Suprapubic skin (tissue), 4 donors: Measurements from ENCODE around the gene KCNH8.

Experiments used
- CTCF ChIP-seq, 2 donors: fragments of 200-600 bp in 1 of 2; fragments of 450-650 bp in 1 of 2; sonication (generic) in 1 of 2; IDR thresholded peaks; one replicate each; pipeline ENCODE4 v1.5.1; 2016 to 2019; ENCODE audit warnings: antibody characterized with exemption in 2 of 2, mild to moderate bottlenecking in 1 of 2, moderate library complexity in 1 of 2
- EP300 ChIP-seq: sonication (generic); formaldehyde crosslinking; IDR thresholded peaks from one replicate; pipeline ENCODE4 v1.6.1; 2017; ENCODE audit warnings: antibody characterized with exemption
- POLR2A ChIP-seq, 2 donors: fragments of 450-650 bp; IDR thresholded peaks; one replicate each; pipeline ENCODE4 v1.6.1; 2017; ENCODE audit warnings: antibody characterized with exemption in 2 of 2, mild to moderate bottlenecking in 2 of 2, moderate library complexity in 2 of 2
- POLR2AphosphoS5 ChIP-seq, 3 donors: sonication (generic); formaldehyde crosslinking; IDR thresholded peaks; one replicate each; pipeline ENCODE4 v1.6.1; 2017; ENCODE audit warnings: antibody characterized with exemption in 3 of 3

- TF ChIP-seq CTCF (IDR thresholded peaks at IDR 0.05), result no peak
- no peak for TF ChIP-seq POLR2A (IDR thresholded peaks at IDR 0.05)
- TF ChIP-seq POLR2AphosphoS5 (IDR thresholded peaks at IDR 0.05), result no peak
- no peak for TF ChIP-seq EP300
Measured at GRCh38 chr3:19547665-19548464, 399.6 kb downstream of the KCNH8 start.
